GM21381 (cell line): ENCODE data around the gene AMOTL1.
"Not testable (repeated sequence)": the region's sequence is repeated elsewhere in the genome, so short reads cannot be mapped to it uniquely, and the experiment has no call there.

Source experiments
- ATAC-seq: cut with Tn5 transposase; IDR thresholded peaks from one replicate; pipeline ENCODE4 v1.9.1; 2021; ENCODE audit warnings: mild to moderate bottlenecking, moderate library complexity; ENCODE audit not compliant: unreplicated experiment

Gene AMOTL1

DNA sequence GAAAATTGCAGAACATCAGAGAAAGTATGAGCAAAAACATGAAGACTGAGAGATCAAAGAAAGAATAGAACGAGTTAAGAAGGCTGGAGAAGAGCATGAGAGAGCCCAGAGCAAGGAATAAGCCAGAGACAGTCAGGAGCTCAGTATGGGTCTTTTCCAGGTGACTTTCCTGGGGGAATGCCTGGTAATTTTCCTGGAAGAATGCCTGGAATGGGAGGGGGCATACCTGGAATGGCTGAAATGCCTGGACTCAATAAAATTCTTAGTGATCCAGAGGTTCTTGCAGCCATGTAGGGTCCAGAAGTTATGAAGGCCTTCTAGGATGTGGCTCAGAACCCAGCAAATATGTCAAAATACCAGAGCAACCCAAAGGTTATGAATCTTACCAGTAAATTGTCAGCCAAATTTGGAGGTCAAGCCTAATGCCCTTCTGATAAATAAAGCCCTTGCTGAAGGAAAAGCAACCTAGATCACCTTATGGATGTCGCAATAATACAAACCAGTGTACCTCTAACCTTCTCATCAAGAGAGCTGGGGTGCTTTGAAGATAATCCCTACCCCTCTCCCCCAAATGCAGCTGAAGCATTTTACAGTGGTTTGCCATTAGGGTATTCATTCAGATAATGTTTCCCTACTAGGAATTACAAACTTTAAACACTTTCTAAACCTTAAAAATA, 145.7 kb downstream of the AMOTL1 start:
- not testable (repeated sequence) for ATAC-seq

DNA sequence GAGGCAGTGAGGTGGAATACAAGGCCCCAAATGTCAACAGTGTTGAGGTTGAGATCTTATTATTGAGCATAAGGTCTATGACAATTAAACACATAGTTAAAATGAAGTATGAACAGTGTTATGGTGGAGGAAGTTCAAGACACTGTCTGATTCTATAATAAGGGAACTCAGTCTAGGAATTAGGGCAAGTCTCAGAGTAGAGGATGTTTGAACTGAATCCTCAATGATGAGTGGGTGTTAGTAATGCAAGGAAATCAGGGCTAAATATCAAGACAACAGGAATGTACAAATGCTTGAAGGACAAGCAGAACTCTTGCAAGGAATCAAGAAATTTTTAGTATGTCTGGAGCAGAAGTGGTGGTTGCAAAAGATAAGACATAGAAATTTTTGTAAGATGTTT, 152.2 kb downstream of the AMOTL1 start:
- ATAC-seq, result no peak

- no peak for ATAC-seq
Observed at GRCh38 chr11:94922321-94923003, 154.3 kb downstream of the AMOTL1 start.

DNA sequence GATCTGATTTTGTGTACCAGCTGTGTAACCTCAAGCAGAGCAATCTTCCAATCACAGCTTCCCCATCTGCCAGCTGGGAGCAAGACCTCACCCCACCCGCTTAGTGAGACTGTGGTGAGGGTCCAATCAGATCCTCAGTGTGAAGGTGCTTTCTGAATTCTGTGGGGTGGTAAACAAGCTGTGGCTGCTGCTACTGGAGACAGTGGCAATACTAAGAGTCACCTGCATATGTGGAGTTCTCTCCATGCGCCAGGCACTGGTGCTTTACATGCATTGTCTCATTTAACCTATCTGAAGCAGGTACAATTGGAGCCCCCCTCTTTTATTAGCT, 154.8 kb downstream of the AMOTL1 start:
- ATAC-seq, result no peak

GRCh38 chr11:94924171-94924572, 156.0 kb downstream of the AMOTL1 start:
- no peak for ATAC-seq

DNA sequence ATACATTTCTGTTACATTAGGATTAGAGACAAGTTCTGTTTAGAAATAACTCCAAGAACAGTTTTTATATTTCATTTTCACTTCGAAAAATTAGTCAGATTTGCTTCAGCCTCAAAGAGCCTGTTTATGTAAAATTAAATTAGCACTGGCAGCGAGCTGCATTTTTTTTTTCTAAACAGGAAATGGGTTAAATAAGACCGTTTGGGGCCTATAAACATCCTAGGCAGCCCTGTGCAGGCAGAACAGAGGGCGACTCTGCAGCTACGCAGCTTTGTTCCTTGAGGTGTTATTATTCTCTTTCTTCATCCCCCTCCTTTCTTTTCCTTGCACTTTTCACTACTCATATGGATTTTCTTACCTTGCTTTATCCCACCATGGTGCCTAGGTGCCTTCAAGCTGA, 156.5 kb downstream of the AMOTL1 start:
- ATAC-seq, result no peak

DNA sequence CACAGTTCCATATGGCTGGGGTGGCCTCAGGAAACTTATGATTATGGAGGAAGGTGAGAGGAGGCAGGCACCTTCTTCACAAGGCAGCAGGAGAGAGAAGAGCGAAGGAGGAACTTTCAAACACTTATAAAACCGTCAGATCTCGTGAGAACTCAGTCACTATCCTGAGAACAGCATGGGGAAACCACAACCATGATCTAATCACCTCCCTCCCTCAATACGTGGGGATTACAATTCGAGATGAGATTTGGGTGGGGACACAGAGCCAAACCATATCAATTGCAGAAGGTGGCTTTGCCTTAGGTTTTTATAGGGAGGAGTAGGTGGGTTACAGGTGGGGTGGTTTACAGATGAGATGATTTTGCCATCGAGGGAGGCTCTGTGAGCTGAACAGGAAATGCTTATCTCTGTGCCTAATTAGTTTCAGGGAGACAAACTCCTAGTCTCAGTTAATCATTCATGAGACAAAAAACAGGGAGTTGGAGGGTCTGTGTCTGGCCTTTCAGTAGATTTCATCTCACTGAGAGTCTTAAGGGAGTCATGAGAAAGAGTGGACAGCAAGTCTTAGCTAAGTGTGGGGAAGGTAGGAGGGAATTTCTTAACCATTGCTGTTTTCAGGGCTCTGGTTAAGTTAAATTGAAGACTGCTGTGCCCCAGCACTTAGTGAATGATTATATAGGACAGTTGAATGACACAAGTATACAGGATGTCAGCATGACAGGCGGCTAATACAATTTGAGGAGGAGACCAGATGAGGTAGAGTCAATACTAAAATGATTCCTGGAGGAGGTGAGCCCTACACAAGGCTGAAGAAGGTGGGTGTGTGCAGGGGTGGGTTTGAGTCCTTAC, 157.5 kb downstream of the AMOTL1 start:
- ATAC-seq, result peak; percentile 63

GRCh38 chr11:94926271-94926625, 158.1 kb downstream of the AMOTL1 start:
- ATAC-seq, result no peak
